ENCODE measurements around the gene ADGRV1. TPM values are rescaled to one million over a fixed set of nuclear protein-coding genes. Genes with fewer than 3 reads are reported as not detected.

Gene ADGRV1
- total and polyA plus RNA-seq, 2 donors (not counting 3 experiments of a cell fraction or from before 2014, with no cell fraction given) = 0.11 to 0.55 TPM

GRCh38 chr5:90602681-90603080, 44.1 kb downstream of the ADGRV1 start:
- CTCF ChIA-PET = interaction anchor here (0.9 to 4.0 kb wide), 3 partner anchors 13 to 189 kb away, joined by 3 to 90 read pairs (median 4); no protein-coding TSS in a partner anchor

GRCh38 chr5:90606539-90606938, 47.9 kb downstream of the ADGRV1 start:
- Histone ChIP-seq H3K79me2 (ENCODE audit: control insufficient read depth, insufficient read depth, low read length) (no peaks in the 10 kb centered on the region), H3K27me3 (ENCODE audit: control insufficient read depth in 2 of 2, insufficient read depth in 2 of 2, low read length in 2 of 2) (no peaks in the 10 kb centered on the region), H3K4me1 (ENCODE audit: control insufficient read depth, extremely low read depth, insufficient read depth, low read length) (no peaks in the 10 kb centered on the region), H2AFZ (ENCODE audit: low read depth, low read length) (no peak overlapping the region), H3K27ac (ENCODE audit: insufficient read depth, low read depth, low read length) (no peak overlapping the region), H3K4me3 (replicated peaks in 1 of 3; ENCODE audit: insufficient read depth in 1 of 3, low read depth in 1 of 3, low read length in 3 of 3) (no peak overlapping the region), H3K36me3 (ENCODE audit: control insufficient read depth in 2 of 2, extremely low read depth in 1 of 2, insufficient read depth in 2 of 2, low read length in 2 of 2) (no peaks in the 10 kb centered on the region), H3K9ac (replicated peaks; ENCODE audit: extremely low read depth, insufficient read depth, low read length) (no peak overlapping the region), H4K20me1 (replicated peaks; ENCODE audit: control insufficient read depth, extremely low read depth, insufficient read depth, low read length) (no peaks in the 10 kb centered on the region), H3K4me2 (ENCODE audit: insufficient read depth, low read length) (no peak overlapping the region), H3K9me1 (replicated peaks; ENCODE audit: control insufficient read depth, extremely low read depth, insufficient read depth, low read length) (no peaks in the 10 kb centered on the region), H3K9me3 (replicated peaks; ENCODE audit: control insufficient read depth, insufficient read depth, low read length) (no peaks in the 10 kb centered on the region)
- ChIA-PET POLR2A (no interaction called here), CTCF (no interaction called here)
- intact Hi-C loops (cut with micrococcal nuclease) (loop anchor here (1.0 kb wide), 1 partner anchor 177 kb away; no protein-coding TSS in a partner anchor), dilution Hi-C loops (cut with MboI; ENCODE audit: extremely low pct_ligation_motif_present, low sequenced_read_pairs) (no loop called here)
- DNase-seq (ENCODE audit: low read depth, low spot score) (no peak), FAIRE-seq (no peak)
- TF ChIP-seq POLR2AphosphoS5 (IDR thresholded peaks at IDR 0.05; ENCODE audit: insufficient read depth, low read depth, low read length) (no peak), GATA2 (IDR thresholded peaks at IDR 0.05; ENCODE audit: insufficient read depth, insufficient read length, low read depth, low read length) (no peak), JUN (IDR thresholded peaks at IDR 0.05; ENCODE audit: borderline replicate concordance, insufficient read depth, insufficient read length, low read depth) (no peak), MYC (IDR thresholded peaks at IDR 0.05; ENCODE audit: low read depth, low read length) (no peak), POLR2A (IDR thresholded peaks at IDR 0.05; ENCODE audit: low read depth, low read length) (no peak), FOS (IDR thresholded peaks at IDR 0.05; ENCODE audit: borderline replicate concordance, insufficient read depth, low read length) (no peak), CTCF (IDR thresholded peaks at IDR 0.05; ENCODE audit: extremely low read depth in 1 of 2, insufficient read depth in 1 of 2, low read depth in 1 of 2, low read length in 2 of 2) (no peak), MAX (IDR thresholded peaks at IDR 0.05; ENCODE audit: insufficient read depth, insufficient read length) (no peak), EZH2 (IDR thresholded peaks at IDR 0.05; ENCODE audit: borderline replicate concordance, low read depth, low read length, severe bottlenecking) (no peak)
- no TSS peak for BruUV-seq (replicated peaks)

More at GRCh38 chr5:90602681-90603080, 44.1 kb downstream of the ADGRV1 start:
- Histone ChIP-seq H3K27ac (ENCODE audit: insufficient read depth, low read depth, low read length) (no peak overlapping the region), H3K79me2 (ENCODE audit: control insufficient read depth, insufficient read depth, low read length) (no peaks in the 10 kb centered on the region), H2AFZ (ENCODE audit: low read depth, low read length) (no peak overlapping the region), H4K20me1 (replicated peaks; ENCODE audit: control insufficient read depth, extremely low read depth, insufficient read depth, low read length) (no peaks in the 10 kb centered on the region), H3K4me3 (replicated peaks in 1 of 3; ENCODE audit: insufficient read depth in 1 of 3, low read depth in 1 of 3, low read length in 3 of 3) (no peak overlapping the region), H3K4me1 (ENCODE audit: control insufficient read depth, extremely low read depth, insufficient read depth, low read length) (no peaks in the 10 kb centered on the region), H3K9me1 (replicated peaks; ENCODE audit: control insufficient read depth, extremely low read depth, insufficient read depth, low read length) (no peaks in the 10 kb centered on the region), H3K36me3 (ENCODE audit: control insufficient read depth in 2 of 2, extremely low read depth in 1 of 2, insufficient read depth in 2 of 2, low read length in 2 of 2) (no peaks in the 10 kb centered on the region), H3K4me2 (ENCODE audit: insufficient read depth, low read length) (no peak overlapping the region), H3K9ac (replicated peaks; ENCODE audit: extremely low read depth, insufficient read depth, low read length) (no peak overlapping the region), H3K9me3 (replicated peaks; ENCODE audit: control insufficient read depth, insufficient read depth, low read length) (no peaks in the 10 kb centered on the region), H3K27me3 (ENCODE audit: control insufficient read depth in 2 of 2, insufficient read depth in 2 of 2, low read length in 2 of 2) (no peaks in the 10 kb centered on the region)
- dilution Hi-C loops (cut with MboI; ENCODE audit: extremely low pct_ligation_motif_present, low sequenced_read_pairs) = no loop called here
- POLR2A ChIA-PET = no interaction called here
- TF ChIP-seq MAX (IDR thresholded peaks at IDR 0.05; ENCODE audit: insufficient read depth, insufficient read length) (no peak), POLR2AphosphoS5 (IDR thresholded peaks at IDR 0.05; ENCODE audit: insufficient read depth, low read depth, low read length) (no peak)
- FAIRE-seq = no peak
- BruUV-seq (replicated peaks) = no TSS peak
- no peak for DNase-seq (ENCODE audit: low read depth, low spot score)
- intact Hi-C loops (cut with micrococcal nuclease) = no loop called here
